Vagina (tissue), 2 donors: ENCODE measurements around the gene RTCB. TPM values are rescaled to one million over a fixed set of nuclear protein-coding genes. Genes with fewer than 3 reads are reported as not detected.
"Not testable (repeated sequence)": the region's sequence is repeated elsewhere in the genome, so short reads cannot be mapped to it uniquely, and the experiment has no call there.

Experiments used
- DNase-seq, 2 donors: peaks; one replicate each; pipeline ENCODE4 v3.0.0-alpha.2; 2017; ENCODE audit errors: extremely low spot score in 2 of 2
- H3K27ac ChIP-seq: fragments of 200-600 bp; sonication (generic); one replicate; pipeline ENCODE4 v1.5.1; 2019
- H3K27me3 ChIP-seq: fragments of 200-600 bp; sonication (generic); one replicate; pipeline ENCODE4 v1.5.1; 2019
- H3K36me3 ChIP-seq, 2 donors: fragments of 200-600 bp; sonication (generic); one replicate each; pipeline ENCODE4 v1.5.1; 2017 to 2019
- H3K4me1 ChIP-seq: fragments of 200-600 bp; sonication (generic); one replicate; pipeline ENCODE4 v1.5.1; 2019
- H3K4me3 ChIP-seq, 2 donors: fragments of 200-600 bp; sonication (generic); 1 replicate in 1 of 2; 2 replicates in 1 of 2; pipeline ENCODE4 v1.5.1; 2016 to 2019
- H3K9me3 ChIP-seq: fragments of 200-600 bp; sonication (generic); one replicate; pipeline ENCODE4 v1.5.1; 2019
- CTCF ChIP-seq, 3 experiments: fragments of 450-650 bp in 2 of 3; fragments of 200-600 bp in 1 of 3; sonication (generic) in 1 of 3; IDR thresholded peaks; one replicate each; pipeline ENCODE4 v1.5.1; 2017 to 2019; ENCODE audit warnings: antibody characterized with exemption in 3 of 3, mild to moderate bottlenecking in 2 of 3, moderate library complexity in 2 of 3
- POLR2A ChIP-seq, 2 donors: fragments of 450-650 bp; IDR thresholded peaks; one replicate each; pipeline ENCODE4 v1.6.1; 2017; ENCODE audit warnings: antibody characterized with exemption in 2 of 2, mild to moderate bottlenecking in 2 of 2, moderate library complexity in 2 of 2
- POLR2AphosphoS5 ChIP-seq, 2 donors: sonication (generic); formaldehyde crosslinking; IDR thresholded peaks; one replicate each; pipeline ENCODE4 v1.9.0; 2017; ENCODE audit warnings: antibody characterized with exemption in 2 of 2, mild to moderate bottlenecking in 2 of 2, low read depth in 1 of 2; ENCODE audit not compliant: insufficient read depth in 1 of 2
- intact Hi-C: fragments of 100-400 bp; cut with DNase I; formaldehyde crosslinking; loops from one replicate; pipeline ENCODE4 v1.15.1; 2023
- total RNA-seq: library from RNA; depleted of rRNA; stranded (reverse); fragments of >200 nt; gene quantifications from one replicate; pipeline ENCODE4 v1.2.3, GENCODE V29; 2016

RTCB gene
- total RNA-seq, 1 donor from 2014 or later, result 42.2 TPM

DNA sequence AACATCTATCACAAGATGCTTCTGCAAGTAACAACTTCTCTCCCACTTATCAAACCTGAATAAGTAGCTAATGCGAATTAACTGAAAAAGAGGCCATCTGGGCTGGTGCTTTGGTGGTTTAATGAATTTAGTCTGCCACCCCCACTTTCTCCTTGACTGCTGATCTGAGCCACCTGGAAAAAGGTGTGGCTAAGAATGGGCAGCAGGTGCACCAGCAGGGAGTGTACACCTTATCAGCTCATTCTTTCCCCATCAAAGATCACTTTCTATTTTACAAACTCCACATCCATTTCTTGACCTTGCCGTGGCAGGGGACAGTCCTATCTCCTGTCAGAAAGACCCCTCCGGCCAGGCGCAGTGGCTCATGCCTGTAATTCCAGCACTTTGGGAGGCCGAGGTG is 47.8 kb downstream of the RTCB start:
- intact Hi-C loops, result no loop called here
- no peak overlapping the region for H3K4me3 ChIP-seq
- no peaks in the 10 kb centered on the region for H3K9me3 ChIP-seq
- DNase-seq, result no peak
- H3K4me1 ChIP-seq, result no peaks in the 10 kb centered on the region
- H3K27ac ChIP-seq, result no peak overlapping the region
- H3K27me3 ChIP-seq, result no peaks in the 10 kb centered on the region
- TF ChIP-seq POLR2AphosphoS5 (IDR thresholded peaks at IDR 0.05; ENCODE audit: insufficient read depth in 1 of 2, low read depth in 1 of 2) (no peak), POLR2A (IDR thresholded peaks at IDR 0.05) (no peak), CTCF (IDR thresholded peaks at IDR 0.05) (no peak)
- H3K36me3 ChIP-seq, result no peaks in the 10 kb centered on the region

DNA sequence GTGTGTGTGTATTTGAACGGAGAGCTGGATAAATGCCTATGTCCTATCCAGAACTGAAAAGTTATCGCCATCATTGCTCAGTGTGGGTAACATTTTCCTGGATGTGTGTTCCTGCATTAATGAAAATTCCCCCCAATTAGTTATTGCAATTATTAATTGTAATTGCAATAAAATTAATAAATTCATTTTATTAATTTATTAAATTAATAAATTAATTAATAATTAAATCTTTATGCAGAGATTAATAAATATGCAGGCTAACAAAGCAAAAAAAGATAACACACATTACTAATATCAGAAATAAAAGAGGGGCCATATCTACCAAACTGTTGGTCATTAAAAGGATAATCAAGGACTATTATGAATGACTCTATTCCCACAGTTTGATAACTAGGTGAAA is 50.8 kb downstream of the RTCB start:
- Histone ChIP-seq H3K27ac (no peak overlapping the region), H3K36me3 (no peaks in the 10 kb centered on the region), H3K9me3 (no peaks in the 10 kb centered on the region), H3K4me3 (no peak overlapping the region), H3K4me1 (no peaks in the 10 kb centered on the region), H3K27me3 (no peaks in the 10 kb centered on the region)
- DNase-seq, result no peak
- TF ChIP-seq CTCF (IDR thresholded peaks at IDR 0.05), result no peak
- TF ChIP-seq POLR2A (IDR thresholded peaks at IDR 0.05), result no peak
- TF ChIP-seq POLR2AphosphoS5 (IDR thresholded peaks at IDR 0.05; ENCODE audit: insufficient read depth in 1 of 2, low read depth in 1 of 2), result no peak
- intact Hi-C loops, result no loop called here

DNA sequence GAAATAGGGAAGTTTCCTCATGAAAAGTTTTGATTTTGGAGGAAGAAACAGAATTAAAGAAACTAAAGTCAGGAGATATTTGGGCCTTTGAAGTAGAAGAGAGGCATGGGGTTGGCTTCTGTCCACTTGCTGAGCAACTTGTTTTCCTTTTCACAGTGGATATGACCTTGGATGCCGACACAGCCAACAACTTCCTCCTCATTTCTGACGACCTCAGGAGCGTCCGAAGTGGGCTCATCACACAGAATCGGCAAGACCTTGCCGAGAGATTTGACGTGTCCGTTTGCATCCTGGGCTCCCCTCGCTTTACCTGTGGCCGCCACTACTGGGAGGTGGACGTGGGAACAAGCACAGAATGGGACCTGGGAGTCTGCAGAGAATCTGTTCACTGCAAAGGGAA is 52.0 kb downstream of the RTCB start:
- H3K9me3 ChIP-seq, result not testable (repeated sequence)

GRCh38 chr22:32357567-32357966 is 54.5 kb downstream of the RTCB start, which contains the start of gene RFPL3:
Gene RFPL3 (plus strand): TSS chr22:32357867. CDS start chr22:32358072, 205 bp downstream.
- H3K36me3 ChIP-seq, H3K27ac ChIP-seq, H3K27me3 ChIP-seq, DNase-seq, H3K4me1 ChIP-seq, H3K9me3 ChIP-seq, intact Hi-C loops, H3K4me3 ChIP-seq: not testable (repeated sequence)

More for the DNA sequence above, 52.0 kb downstream of the RTCB start:
- intact Hi-C loops, H3K27me3 ChIP-seq, H3K4me1 ChIP-seq, H3K36me3 ChIP-seq, DNase-seq, H3K4me3 ChIP-seq, H3K27ac ChIP-seq: not testable (repeated sequence)

- intact Hi-C loops, result no loop called here
- Histone ChIP-seq H3K27ac (no peak overlapping the region), H3K4me3 (no peak overlapping the region), H3K36me3 (no peaks in the 10 kb centered on the region), H3K27me3 (no peaks in the 10 kb centered on the region), H3K4me1 (no peaks in the 10 kb centered on the region), H3K9me3 (no peaks in the 10 kb centered on the region)
- no peak for TF ChIP-seq POLR2A (IDR thresholded peaks at IDR 0.05)
- no peak for TF ChIP-seq CTCF (IDR thresholded peaks at IDR 0.05)
- no peak for TF ChIP-seq POLR2AphosphoS5 (IDR thresholded peaks at IDR 0.05; ENCODE audit: insufficient read depth in 1 of 2, low read depth in 1 of 2)
- no peak for DNase-seq
Measured at GRCh38 chr22:32355760-32356159, 56.3 kb downstream of the RTCB start.

DNA sequence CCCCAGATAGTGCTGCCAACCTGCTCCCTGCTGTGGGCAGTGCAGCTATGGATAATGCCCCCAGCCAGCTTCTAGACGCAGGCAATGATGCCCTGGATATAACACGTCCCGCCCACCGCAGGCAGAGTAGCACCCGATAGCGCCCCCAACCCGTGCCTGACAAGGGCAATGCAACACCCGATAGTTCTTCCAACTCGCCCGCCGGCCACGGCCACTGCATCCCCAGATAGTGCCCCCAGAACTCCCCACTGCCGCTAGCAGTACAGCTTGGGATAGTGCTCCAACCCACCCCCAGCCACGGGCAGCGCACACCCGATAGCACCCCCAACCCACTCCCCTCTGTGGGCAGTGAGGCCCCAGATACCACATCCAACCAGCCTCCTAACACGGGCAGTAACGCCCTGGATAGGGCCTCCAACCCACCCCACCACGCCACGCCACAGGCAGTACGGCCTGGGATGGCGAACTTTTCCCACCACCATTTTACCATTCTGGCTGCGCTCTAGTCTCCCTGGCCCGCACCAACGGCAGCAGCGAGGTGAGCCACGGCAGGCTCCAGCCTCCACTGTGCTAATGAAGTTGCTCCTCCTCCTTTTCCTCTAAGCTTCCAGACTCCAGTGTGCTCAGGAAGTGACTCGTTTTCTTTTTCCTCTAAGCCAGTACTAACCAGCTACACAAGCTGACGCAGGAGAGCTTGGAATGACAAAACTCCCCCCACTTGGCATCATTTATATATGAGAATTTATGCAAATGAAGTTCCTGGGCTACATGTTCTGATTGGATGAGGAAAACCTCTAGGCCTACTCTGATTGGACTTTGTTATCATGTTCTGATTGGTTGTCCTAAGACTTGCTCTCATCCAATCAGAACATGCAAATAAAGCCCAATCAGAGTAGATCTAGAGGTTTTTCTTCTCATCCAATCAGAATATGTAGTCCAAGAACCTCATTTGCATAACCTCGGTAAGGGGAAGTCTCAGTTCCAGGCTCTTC is 57.4 kb downstream of the RTCB start:
- Histone ChIP-seq H3K27ac (no peak overlapping the region), H3K4me3 (peak overlapping the region; percentile 19 to 31)

More for the DNA sequence above, 57.4 kb downstream of the RTCB start:
- Histone ChIP-seq H3K27me3 (no peaks in the 10 kb centered on the region), H3K9me3 (no peaks in the 10 kb centered on the region), H3K4me1 (no peaks in the 10 kb centered on the region), H3K36me3 (no peaks in the 10 kb centered on the region)
- intact Hi-C loops, result no loop called here
- no peak for TF ChIP-seq POLR2A (IDR thresholded peaks at IDR 0.05)
- TF ChIP-seq POLR2AphosphoS5 (IDR thresholded peaks at IDR 0.05; ENCODE audit: insufficient read depth in 1 of 2, low read depth in 1 of 2), result peak; percentile 26 to 56
- DNase-seq, result no peak
